ENCODE measurements around the gene MTCL1. TPM values are rescaled to one million over a fixed set of nuclear protein-coding genes. Genes with fewer than 3 reads are reported as not detected.

Gene MTCL1
- total RNA-seq, 3 donors from 2014 or later (not counting 1 experiment from before 2014, with no cell fraction given): 0.38 to 1.5 (median 0.43) TPM

GRCh38 chr18:8766559-8767293 lies 61.4 kb downstream of the MTCL1 start:
- H3K27ac ChIP-seq (ENCODE audit: low read length): no peak overlapping the region
- Mint-ChIP-seq H3K4me1 (no peaks in the 10 kb centered on the region), H3K36me3 (no peaks in the 10 kb centered on the region), H3K27ac (no peak overlapping the region), H3K27me3 (ENCODE audit: low read depth in 2 of 2) (peaks cover 8 to 13% of the 10 kb centered on the region in 2 donors), H3K9me3 (no peaks in the 10 kb centered on the region), H3K4me3 (no peak overlapping the region)
- DNase-seq (no peak), ATAC-seq (no peak)
- no peaks in the 10 kb centered on the region for H3K36me3 ChIP-seq (ENCODE audit: control insufficient read depth, insufficient read depth, low read length)
- no peaks in the 10 kb centered on the region for H3K9me3 ChIP-seq (ENCODE audit: control insufficient read depth, insufficient read depth, low read length)
- H3K4me3 ChIP-seq (ENCODE audit: low read length): no peak overlapping the region
- 90% methylated on average over 2 of the region's 2 CpGs for WGBS (ENCODE audit: insufficient coverage)
- H3K4me1 ChIP-seq (ENCODE audit: control insufficient read depth, insufficient read depth, low read length): no peaks in the 10 kb centered on the region
- intact Hi-C loops (cut with micrococcal nuclease): no loop called here
- no peak for TF ChIP-seq CTCF (IDR thresholded peaks at IDR 0.05)
- no peaks in the 10 kb centered on the region for H3K27me3 ChIP-seq (ENCODE audit: control insufficient read depth, insufficient read depth, low read length)

- H3K36me3 Mint-ChIP-seq: no peaks in the 10 kb centered on the region
- Histone ChIP-seq H3K27ac (ENCODE audit: low read length) (no peak overlapping the region), H3K36me3 (ENCODE audit: control insufficient read depth, insufficient read depth, low read length) (no peaks in the 10 kb centered on the region), H3K4me1 (ENCODE audit: control insufficient read depth, insufficient read depth, low read length) (no peaks in the 10 kb centered on the region), H3K9me3 (ENCODE audit: control insufficient read depth, insufficient read depth, low read length) (no peaks in the 10 kb centered on the region), H3K4me3 (ENCODE audit: low read length) (no peak overlapping the region), H3K27me3 (ENCODE audit: control insufficient read depth, insufficient read depth, low read length) (no peaks in the 10 kb centered on the region)
- ATAC-seq (no peak), DNase-seq (no peak)
- 94% methylated on average over 4 of the region's 4 CpGs for WGBS (ENCODE audit: insufficient coverage)
- no peak overlapping the region for H3K27ac Mint-ChIP-seq
- H3K27me3 Mint-ChIP-seq (ENCODE audit: low read depth in 2 of 2): peaks cover 4 to 10% of the 10 kb centered on the region in 2 donors
- H3K4me3 Mint-ChIP-seq: no peak overlapping the region
- no peaks in the 10 kb centered on the region for H3K4me1 Mint-ChIP-seq
- H3K9me3 Mint-ChIP-seq: no peaks in the 10 kb centered on the region
- intact Hi-C loops (cut with micrococcal nuclease): no loop called here
- no peak for TF ChIP-seq CTCF (IDR thresholded peaks at IDR 0.05)
These were observed 62.0 kb downstream of the MTCL1 start for GRCh38 chr18:8767340-8767739.

- Histone ChIP-seq H3K4me1 (ENCODE audit: control insufficient read depth, insufficient read depth, low read length) (no peaks in the 10 kb centered on the region), H3K36me3 (ENCODE audit: control insufficient read depth, insufficient read depth, low read length) (no peaks in the 10 kb centered on the region), H3K9me3 (ENCODE audit: control insufficient read depth, insufficient read depth, low read length) (no peaks in the 10 kb centered on the region), H3K27ac (ENCODE audit: low read length) (no peak overlapping the region), H3K27me3 (ENCODE audit: control insufficient read depth, insufficient read depth, low read length) (no peaks in the 10 kb centered on the region), H3K4me3 (ENCODE audit: low read length) (no peak overlapping the region)
- Mint-ChIP-seq H3K9me3 (no peaks in the 10 kb centered on the region), H3K4me1 (no peaks in the 10 kb centered on the region), H3K36me3 (no peaks in the 10 kb centered on the region), H3K27ac (no peak overlapping the region), H3K4me3 (no peak overlapping the region), H3K27me3 (ENCODE audit: low read depth in 2 of 2) (peaks cover 0 to 7% of the 10 kb centered on the region in 2 donors)
- no peak for DNase-seq
- no peak for TF ChIP-seq CTCF (IDR thresholded peaks at IDR 0.05)
- ATAC-seq: no peak
- intact Hi-C loops (cut with micrococcal nuclease): no loop called here
- 80% methylated on average over 3 of the region's 3 CpGs for WGBS (ENCODE audit: insufficient coverage)
These were observed 64.2 kb downstream of the MTCL1 start for GRCh38 chr18:8769509-8770095.

Data from natural killer cell (primary cell).